ENCODE data around the gene CHRNB2. TPM values are rescaled to one million over a fixed set of nuclear protein-coding genes. Genes with fewer than 3 reads are reported as not detected.

Gene CHRNB2
- polyA plus RNA-seq, 1 donor from 2014 or later = 15.5 TPM

- no peaks in the 10 kb centered on the region for H3K9me2 ChIP-seq (ENCODE audit: insufficient read depth, low read length)
- H3K9ac ChIP-seq (ENCODE audit: low read length) = no peak overlapping the region
- no peaks in the 10 kb centered on the region for H3K9me3 ChIP-seq (ENCODE audit: low read length)
- no peaks in the 10 kb centered on the region for H3K36me3 ChIP-seq (ENCODE audit: insufficient read depth, low read length)
- peaks cover 6% of the 10 kb centered on the region for H3K79me2 ChIP-seq (replicated peaks; ENCODE audit: insufficient read depth, low read length)
- H3K27me3 ChIP-seq (ENCODE audit: insufficient read depth, low read depth, low read length) = no peaks in the 10 kb centered on the region
- H4K20me1 ChIP-seq (ENCODE audit: insufficient read depth) = no peaks in the 10 kb centered on the region
- H3K4me2 ChIP-seq (ENCODE audit: low read length) = no peak overlapping the region
- peak overlapping the region; percentile 15 for H3K4me3 ChIP-seq (ENCODE audit: low read length)
- no peak overlapping the region for H3K27ac ChIP-seq (ENCODE audit: low read length)
- H2AFZ ChIP-seq (ENCODE audit: low read depth, low read length) = no peak overlapping the region
- H3F3A ChIP-seq (ENCODE audit: insufficient read depth, low read length, poor library complexity, severe bottlenecking) = no peaks in the 10 kb centered on the region
- TF ChIP-seq CTCF (IDR thresholded peaks at IDR 0.05; ENCODE audit: poor library complexity, severe bottlenecking) (no peak), EZH2 (IDR thresholded peaks at IDR 0.05; ENCODE audit: borderline replicate concordance, insufficient read depth, low read length, poor library complexity, severe bottlenecking) (no peak)
Observed at GRCh38 chr1:154572468-154573167, 5.0 kb downstream of the CHRNB2 start.

- Histone ChIP-seq H3K9me3 (ENCODE audit: low read length) (no peaks in the 10 kb centered on the region), H3K27me3 (ENCODE audit: insufficient read depth, low read depth, low read length) (no peaks in the 10 kb centered on the region), H4K20me1 (ENCODE audit: insufficient read depth) (no peaks in the 10 kb centered on the region), H3K9ac (ENCODE audit: low read length) (no peak overlapping the region), H3K4me3 (ENCODE audit: low read length) (peak overlapping the region; percentile 15), H3K9me2 (ENCODE audit: insufficient read depth, low read length) (no peaks in the 10 kb centered on the region), H3K27ac (ENCODE audit: low read length) (no peak overlapping the region), H2AFZ (ENCODE audit: low read depth, low read length) (no peak overlapping the region), H3K4me2 (ENCODE audit: low read length) (no peak overlapping the region), H3K79me2 (replicated peaks; ENCODE audit: insufficient read depth, low read length) (peaks cover 3% of the 10 kb centered on the region), H3K36me3 (ENCODE audit: insufficient read depth, low read length) (no peaks in the 10 kb centered on the region), H3F3A (ENCODE audit: insufficient read depth, low read length, poor library complexity, severe bottlenecking) (no peaks in the 10 kb centered on the region)
- TF ChIP-seq REST (IDR thresholded peaks at IDR 0.05; ENCODE audit: borderline replicate concordance) = no peak
- TF ChIP-seq TAF1 (IDR thresholded peaks at IDR 0.05; ENCODE audit: low read depth) = no peak
- TF ChIP-seq MXI1 (conservative IDR thresholded peaks at IDR 0.05; ENCODE audit: poor library complexity, severe bottlenecking) = no peak
- TF ChIP-seq RAD21 (conservative IDR thresholded peaks at IDR 0.05) = no peak
- no peak for TF ChIP-seq SMC3 (conservative IDR thresholded peaks at IDR 0.05; ENCODE audit: poor library complexity)
- no peak for TF ChIP-seq EZH2 (IDR thresholded peaks at IDR 0.05; ENCODE audit: borderline replicate concordance, insufficient read depth, low read length, poor library complexity, severe bottlenecking)
- no peak for TF ChIP-seq POLR2AphosphoS5 (IDR thresholded peaks at IDR 0.05)
- no peak for TF ChIP-seq EP300 (conservative IDR thresholded peaks at IDR 0.05; ENCODE audit: poor library complexity, severe bottlenecking)
- TF ChIP-seq CTCF (IDR thresholded peaks at IDR 0.05; ENCODE audit: poor library complexity, severe bottlenecking) = no peak
Observed at GRCh38 chr1:154573168-154573510, 5.6 kb downstream of the CHRNB2 start.

All from neural cell (in vitro differentiated cells).